HG02943 (cell line): ENCODE results near the gene ARSI.

Source experiments
- ATAC-seq: cut with Tn5 transposase; IDR thresholded peaks from one replicate; pipeline ENCODE4 v1.9.1; 2021; ENCODE audit warnings: mild to moderate bottlenecking, low read depth, moderate library complexity; ENCODE audit not compliant: unreplicated experiment

ARSI gene

DNA sequence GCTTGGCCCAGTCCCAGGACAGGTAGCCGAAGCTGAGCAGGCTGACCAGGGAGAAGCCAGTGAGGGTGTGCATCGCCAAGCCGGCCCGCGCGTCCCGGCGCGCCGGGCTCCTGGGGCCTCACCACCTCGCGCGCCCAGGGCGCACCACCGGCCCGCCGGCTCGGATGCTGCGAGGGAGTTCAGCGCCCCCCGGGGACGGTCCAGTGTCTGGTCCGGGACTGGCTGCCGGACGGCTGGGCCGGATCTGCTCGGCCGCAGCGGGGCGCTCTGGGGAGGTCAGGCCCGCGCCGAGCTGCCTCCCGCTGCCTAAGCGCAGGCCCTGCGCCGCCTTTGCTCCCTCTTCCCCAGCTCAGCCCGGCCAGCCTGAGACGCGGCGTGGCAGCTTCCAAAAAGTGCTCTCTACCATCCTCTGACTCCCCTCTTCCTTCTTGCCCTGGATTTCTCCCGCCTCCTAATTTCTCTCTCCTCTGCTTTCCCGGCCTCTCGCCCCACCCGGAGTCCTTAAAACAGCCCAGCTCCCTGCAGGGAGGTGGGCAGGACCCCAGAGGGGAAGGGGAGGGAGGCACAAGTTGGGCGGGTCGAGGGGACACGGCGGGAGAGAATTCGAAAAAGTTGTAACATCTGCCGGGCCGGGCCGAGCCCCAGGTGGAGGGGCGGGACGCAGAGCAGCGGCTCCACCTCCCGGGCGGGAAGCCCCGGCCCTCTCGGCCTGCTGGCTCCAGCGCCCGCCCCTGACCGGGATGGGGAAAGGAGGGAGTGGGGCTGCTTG, at the start of gene ARSI:
Gene ARSI (minus strand): TSS at position 605 of the 769 bp plus-strand sequence. CDS start 532 bp downstream, at position 73.
- no peak for ATAC-seq

DNA sequence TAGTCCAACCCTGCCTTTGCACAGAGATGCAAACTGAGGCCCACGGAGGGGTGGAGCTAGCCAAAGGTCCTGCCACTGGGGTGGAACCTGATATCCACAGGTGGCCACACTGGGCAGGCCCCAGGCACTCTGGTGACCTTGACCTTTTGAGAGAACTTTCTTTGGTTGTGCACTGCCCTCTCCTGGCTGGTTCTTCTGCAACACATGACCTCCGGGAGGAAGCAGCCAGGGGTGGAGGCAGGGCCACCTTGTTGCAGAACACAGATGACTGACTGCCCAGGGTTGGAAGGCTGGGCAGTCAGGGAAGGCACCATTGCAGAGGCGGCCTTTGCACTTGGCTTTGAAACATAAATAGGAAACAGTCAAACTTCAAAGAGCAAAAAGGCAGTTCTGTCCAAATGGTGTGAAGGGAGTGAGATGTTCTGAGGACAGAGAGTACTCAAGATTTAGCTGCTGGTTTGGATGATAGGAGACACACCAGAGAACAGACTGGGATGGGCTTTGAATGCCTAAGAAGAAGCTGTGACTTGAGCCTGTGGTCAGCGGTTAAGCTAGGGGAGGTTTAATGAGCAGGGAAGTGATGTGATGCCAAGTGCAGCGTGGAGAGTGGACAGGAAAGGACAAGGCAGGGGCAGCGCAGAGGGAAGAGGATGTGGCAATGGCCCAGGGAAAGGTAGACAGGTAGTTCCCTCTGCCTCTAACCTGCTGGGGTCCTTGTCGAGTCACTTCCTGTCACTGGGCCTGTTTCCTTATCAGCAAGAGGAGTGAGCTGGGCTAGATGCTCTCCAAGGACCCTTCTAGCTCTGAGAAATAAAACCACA, 48.0 kb upstream of the ARSI start:
- peak; percentile 66 for ATAC-seq

DNA sequence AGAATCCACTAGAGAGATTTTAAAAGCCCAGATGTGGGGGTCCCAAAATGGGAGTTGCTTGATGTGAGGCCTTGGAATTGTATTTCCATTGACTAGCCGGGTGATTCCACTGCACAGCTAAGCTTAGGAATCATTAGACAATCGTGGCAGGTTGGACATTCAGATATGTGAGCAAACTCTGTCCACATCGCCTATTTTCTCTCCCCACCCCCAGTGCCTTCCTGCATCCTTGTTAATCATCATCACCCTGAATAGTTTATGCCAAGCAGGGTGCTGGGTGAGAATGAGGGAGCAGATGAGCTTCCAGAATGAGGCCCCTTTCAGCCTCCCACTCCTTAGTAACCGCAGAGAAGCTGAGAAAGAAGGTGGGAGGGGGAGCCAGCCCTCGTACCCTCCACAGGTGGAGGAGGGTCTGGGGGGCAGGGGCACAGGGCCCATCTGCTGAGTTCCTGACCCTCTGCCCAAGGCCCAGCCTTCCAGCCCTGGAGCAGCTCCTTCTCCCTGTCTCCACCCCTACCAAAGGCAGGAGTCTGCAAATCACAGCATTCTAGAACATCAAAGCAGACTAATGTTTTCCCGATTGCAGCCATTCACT, 47.1 kb upstream of the ARSI start:
- no peak for ATAC-seq

DNA sequence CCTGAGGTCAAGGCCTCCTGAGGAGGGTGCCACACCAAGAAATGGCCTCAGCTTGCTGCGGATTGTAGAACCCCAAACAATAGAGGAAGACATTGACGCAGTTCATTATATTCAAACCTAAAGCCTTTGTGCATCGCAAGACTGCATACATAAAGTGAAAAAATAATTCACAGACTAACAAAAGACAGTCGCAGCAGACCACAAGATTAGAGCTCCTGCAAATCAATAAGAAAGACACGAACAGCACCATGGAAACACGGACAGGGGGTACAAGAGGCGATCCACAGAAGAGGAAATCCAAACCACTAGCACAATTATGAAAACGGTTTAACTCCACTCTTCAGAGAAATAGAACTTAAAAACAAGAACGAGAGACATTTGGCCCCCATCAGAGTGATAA, 44.7 kb upstream of the ARSI start:
- ATAC-seq, result no peak

DNA sequence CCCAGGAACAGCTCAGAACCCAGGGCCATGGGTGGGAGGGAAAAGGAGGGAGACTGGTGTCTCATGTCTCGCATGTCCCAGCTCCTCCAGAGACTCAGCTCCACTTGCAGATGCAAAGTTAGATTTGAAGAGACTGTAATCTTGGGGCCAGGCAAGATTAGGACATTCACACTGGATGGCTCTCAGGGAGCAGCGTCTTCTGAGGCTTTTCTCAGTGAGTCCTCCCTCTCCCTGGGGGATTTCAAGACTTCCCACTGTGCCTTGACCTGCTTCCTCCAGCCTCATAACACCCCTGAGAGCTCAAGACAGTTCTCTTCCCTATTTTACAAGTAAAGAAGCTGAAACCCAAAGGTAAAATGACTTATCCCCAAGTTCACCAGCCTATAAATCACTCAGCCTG, 44.3 kb upstream of the ARSI start:
- no peak for ATAC-seq

DNA sequence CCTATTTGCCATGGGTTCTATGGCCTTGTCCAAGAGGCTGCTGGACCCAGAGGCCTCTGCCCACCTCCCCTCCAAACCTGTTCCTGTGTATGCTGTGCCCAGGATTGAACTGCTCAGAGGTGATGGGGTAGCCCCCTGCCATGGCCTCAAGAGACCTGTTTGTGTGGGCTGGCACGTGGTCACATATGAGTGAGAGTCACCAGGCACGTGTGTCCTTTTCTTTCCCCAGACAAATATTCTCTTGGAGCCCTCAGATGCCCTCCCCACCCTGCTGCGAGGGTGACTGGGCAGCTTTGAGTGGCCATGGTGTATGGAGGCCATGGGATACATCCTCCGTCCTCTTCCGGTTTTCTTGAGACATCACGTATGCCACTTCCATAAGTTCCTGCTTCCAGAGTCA, 43.9 kb upstream of the ARSI start:
- no peak for ATAC-seq

DNA sequence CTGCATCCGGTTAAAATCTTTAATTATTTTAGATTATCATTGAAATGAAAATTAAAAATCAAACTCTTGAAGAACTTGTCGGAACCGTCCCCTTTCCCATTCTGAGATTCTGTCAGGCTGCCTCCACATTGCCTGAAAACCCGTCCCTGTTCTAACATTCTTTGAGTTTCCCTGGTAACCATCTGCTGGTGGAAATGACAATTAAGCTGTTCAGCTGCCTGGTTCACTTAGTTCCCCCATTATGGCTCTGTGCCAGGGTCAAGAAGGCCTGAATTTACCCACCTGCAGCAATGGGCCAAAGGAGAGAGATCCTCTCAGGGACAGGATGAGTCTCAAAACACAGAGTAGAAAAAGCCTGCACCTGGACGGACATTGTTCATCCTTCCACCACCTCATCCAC, 43.0 kb upstream of the ARSI start:
- no peak for ATAC-seq

DNA sequence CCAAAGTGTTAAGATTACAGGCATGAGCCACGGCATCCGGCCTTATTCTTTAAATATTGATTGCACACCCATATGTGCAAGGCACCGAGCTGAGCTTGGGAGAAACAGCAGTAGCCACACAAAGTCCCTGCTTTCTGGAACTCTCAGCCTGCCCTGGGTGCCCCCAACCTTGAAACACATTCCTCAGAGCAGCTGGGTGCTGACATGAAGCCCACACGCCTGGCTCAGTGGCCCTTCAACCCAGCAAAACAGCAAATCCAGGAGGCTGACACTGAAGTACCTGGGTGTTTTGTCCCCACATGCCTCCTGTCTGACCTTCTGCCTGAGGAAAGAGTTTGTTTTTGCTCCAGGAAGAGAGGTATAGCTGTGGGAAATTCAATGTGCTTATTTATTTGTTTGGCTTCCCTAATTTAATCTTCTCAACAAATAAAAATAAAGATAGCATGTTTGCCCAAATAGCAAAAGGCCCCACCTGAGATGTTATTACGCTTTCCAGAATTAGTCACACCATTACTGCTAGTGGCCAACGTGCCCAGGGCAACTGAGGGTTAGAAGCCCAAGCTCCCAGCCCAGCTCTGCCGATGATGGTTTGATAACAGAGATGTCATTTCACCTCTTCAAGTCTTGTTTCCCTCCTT, 41.4 kb upstream of the ARSI start:
- no peak for ATAC-seq

DNA sequence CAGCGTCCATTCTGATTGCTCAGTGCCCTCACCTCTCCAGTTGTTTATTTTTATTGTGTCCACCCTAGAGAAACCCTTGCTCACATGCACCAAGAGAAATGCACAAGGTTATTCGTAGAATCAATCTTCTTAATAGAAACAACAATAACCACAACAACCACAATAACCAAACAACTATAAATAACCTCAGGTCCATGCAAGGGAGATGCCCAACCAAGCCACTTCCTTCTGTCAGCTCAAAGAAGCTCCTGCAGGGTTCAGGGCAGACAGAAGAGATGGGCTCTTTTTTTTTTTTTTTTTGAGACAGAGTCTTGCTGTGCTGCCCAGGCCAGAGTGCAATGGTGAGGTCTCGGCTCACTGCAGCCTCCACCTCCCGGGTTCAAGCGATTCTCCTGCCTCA, 39.9 kb upstream of the ARSI start:
- no peak for ATAC-seq

DNA sequence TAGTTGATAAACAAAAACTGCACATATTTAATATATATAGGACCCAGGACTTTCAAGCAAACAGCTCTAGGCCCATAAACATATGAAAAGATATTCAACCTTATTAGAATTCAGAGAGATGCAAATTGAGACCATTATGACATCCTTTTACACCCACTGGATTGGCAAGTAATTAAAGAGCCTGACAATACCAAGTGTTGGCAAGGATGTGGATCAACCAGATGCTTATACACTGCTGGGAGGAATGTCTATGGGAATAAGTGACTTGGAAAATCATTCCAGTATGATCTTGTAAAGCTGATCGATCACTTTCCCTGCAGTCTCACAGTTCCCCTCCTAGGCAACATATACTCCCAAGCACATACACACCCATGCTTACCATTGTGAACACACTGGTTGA, 39.3 kb upstream of the ARSI start:
- ATAC-seq, result no peak

DNA sequence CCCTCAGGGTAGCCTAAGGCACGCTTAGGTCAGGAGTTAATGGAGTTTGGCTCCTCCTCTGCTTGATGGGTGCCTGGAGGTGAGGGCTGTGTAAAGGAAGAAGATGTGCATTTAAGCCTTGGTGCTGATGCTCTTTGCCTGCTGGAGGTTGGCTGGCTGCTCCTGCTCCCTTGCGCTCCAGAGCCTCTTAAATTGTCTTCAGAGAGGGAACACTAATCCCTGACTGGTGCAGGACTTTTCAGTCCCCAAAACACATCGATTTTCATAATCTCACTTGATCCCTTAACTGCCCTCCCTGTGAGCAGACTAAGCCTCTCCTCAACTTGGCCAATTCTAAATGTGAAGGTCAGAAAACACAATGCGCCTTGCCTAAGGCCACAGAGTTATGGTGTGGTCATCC, 38.6 kb upstream of the ARSI start:
- no peak for ATAC-seq

DNA sequence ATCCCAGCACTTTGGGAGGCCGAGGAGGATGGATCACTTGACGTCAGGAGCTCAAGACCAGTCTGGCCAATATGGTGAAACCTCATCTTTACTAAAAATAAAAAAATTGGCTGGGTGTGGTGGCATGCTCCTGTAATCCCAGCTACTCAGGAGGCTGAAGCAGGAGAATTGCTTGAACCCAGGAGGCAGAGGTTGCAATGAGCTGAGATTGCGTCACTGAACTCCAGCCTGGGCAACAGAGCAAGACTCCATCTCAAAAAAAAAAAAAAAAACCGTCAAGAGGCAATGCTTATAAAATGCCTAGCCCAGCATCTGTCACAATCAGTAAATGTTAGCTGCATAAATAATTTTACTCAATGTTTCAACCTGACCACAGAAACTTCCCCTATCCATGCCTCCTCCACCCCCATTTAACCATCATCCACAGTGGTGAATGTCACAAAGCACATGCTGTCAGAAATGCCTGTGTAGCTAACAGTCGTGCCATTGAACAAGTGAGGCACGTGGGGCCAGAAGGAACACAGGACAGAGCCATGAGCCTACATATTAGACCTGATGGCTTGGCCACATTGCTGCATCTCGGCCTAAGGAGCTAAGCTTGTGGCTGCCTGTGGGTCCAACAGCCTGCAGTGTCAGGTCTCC, 38.0 kb upstream of the ARSI start:
- ATAC-seq, result no peak

DNA sequence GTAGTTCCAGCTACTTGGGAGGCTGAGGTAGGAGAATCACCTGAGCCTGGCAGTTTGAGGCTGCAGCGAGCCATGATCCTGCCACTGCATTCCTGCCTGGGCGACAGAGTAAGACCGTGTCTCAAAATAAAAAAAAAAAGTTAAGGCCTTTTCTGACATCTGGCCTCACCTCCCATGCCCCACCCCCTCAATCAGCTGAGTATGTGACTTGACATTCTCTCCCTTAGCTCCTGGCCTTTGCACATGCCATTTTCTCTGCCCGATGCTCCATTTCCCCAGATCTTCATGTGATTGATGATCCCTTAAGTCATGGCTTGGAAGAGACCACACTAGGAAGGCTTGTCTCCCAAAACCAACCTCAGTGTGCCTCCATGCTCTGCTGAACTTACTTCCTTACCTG, 37.1 kb upstream of the ARSI start:
- ATAC-seq, result no peak

DNA sequence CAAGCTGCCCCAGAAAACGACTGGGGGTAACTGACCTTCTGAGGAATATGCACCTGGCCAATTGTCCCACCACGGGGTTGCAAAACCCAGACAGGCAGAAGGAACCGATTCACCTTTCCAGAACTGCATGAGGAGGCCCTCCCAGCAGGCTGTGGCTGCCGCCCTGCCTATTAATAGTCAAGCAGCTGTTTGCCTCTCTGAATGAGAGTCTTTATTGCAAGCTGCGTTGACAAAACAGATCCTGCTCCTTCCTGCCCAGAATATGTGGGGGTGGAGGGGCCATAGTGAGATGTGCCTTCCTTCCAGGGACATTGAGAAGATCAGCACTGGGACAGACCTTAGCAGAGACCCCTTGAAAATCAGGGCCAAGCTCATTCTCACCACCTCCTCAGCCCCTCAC, 36.5 kb upstream of the ARSI start:
- ATAC-seq, result no peak

DNA sequence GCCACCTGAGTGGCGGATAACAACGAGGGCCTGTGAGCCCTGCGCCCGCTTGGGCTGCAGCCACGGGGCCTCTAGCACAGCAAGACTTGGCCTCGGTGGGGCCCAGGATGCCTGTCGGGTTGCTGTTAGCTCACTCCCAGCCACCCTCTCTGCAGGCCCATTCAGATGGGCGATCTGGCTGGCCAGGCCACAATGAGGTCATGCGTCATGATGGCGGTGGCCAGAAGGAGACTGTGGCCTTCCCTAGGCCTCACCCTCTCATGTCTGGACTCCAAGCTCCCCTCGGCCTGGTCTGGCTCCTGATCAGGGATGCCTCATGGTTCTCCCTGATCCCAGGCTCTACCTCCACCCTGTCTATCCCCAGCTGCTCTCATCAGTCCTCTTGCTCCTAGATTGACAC, 35.8 kb upstream of the ARSI start:
- ATAC-seq, result no peak

DNA sequence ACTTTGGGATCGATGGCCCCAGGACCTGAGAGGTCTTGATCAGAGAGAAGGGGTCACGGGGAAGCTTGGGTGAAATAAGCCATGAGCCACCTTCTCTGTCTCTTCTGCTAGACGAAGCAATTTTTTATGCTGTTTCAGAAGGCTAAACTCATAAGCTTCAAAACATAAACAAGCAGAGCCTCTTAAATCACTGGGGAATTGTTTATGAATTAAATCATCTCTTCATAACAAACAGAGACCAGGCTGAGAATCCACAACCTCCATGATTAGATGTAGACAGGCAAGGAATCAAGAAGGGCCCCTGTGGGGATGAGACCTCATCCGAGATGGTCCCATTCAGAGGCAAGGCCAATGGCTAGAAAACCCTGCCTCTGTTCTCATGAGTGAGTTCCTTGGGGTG, 33.1 kb upstream of the ARSI start:
- ATAC-seq, result no peak

DNA sequence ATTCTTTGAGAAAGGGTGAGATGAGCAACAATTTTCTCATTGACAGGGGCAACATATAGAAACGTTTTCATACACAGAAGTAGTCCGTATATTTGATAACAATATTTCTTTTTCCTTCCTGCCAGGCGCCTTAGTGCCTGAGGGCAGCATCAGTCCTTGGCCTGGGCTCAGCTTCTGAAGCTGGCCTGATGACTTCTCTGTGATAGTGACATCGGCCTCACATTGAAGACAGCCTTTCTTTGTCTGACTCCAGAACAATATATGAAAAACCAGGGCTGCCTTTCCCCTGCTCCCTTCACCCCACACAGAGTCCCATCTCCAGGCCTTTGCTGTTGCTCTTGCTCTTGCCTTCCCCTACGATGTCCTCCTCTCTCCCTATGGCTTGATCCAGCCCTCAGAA, 30.7 kb upstream of the ARSI start:
- ATAC-seq, result no peak

DNA sequence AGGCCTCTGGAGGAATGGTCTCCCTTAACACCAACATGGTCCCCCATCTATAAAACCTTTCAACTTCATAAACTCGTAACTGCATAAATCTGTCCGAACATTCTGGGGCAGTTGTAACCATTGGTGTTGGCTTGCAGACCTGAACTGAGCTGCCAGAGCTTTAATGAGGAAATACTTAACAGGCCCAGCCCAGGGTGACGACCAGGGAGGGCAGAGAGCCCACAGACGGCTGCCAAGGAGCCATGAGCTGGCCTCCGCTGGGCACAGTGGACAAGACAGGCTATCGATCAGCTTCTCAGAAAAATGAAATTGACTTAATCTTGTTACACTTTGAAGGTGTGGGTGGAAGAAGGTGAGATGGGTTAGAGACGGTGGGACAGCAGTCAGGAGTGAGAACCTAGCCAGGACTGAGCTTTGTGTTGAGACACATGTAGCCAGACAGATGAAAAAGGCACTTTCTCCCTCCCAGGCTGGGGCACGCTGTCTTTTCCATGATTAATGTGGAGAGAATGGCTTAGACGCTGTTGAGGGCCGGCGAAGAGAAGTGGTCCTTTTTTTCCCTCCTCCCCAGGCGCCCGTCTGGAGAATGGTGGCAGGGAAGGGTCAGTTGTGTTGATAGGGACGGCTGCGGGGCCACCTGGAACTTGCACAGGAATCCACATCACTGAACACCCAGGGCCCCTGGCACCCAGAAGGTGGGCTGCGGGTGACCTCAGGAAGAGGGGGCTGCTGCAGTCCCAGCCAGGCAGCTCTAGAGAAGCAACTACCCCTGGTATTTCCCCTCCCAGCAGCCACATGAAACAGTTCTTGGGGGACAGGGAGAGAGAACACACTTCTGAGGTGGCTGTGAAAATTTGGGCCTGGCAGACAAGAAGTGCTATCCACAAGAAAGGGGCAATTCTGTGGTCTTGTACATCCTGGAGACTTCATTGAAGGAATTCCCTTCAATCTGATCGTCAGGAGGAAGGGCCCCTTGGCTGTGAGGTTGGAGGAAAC, 27.5 kb upstream of the ARSI start:
- ATAC-seq, result no peak

DNA sequence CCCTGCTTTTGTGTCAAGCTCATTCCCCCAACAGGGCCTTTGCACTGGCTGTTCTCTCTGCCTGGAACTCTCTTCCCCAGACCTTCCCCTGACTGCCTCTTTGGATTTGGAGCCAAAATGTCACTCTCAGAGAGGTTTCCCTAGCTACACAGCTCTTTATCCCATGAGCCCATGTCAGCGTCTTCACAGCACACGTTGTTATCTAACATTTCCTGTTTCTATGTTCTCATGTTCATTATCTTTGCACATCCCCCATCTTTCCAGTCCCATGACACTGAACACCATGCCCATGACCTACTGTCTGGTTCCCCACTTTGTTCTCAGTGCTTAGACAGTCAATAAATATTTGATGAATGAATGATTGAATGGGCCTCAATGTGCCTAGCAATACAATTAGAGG, 26.3 kb upstream of the ARSI start:
- ATAC-seq, result no peak
